ENCODE results near the gene AEBP1.
A peak's percentile ranks its signal among the peaks of the same experiment; 100 is the strongest.

Gene AEBP1

DNA sequence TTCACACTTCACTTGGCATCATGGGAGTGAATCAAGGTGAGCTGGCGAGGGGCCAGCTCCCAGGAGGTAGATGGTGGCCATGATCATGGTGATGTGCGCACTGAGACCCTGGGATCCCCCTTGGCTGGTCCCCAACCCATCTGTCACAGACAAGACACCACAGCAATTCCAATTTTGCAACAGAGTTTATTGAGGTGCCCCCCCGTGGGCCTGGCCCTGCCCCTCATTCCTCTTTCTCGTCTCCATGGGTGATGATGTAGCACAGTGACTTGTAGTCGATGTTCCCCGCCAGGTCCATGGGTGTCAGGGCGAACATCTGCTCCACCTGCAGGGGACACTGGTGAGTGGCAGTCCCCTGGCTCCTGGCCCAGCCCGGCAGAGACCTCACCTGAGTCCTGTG is 34.6 kb downstream of the AEBP1 start:
- H3K18ac ChIP-seq (ENCODE audit: low read length): no peak overlapping the region
- WGBS (ENCODE audit: extremely low coverage, insufficient coverage, low lambda C conversion rate): no CpG with 5 or more reads among the region's 8 CpGs

DNA sequence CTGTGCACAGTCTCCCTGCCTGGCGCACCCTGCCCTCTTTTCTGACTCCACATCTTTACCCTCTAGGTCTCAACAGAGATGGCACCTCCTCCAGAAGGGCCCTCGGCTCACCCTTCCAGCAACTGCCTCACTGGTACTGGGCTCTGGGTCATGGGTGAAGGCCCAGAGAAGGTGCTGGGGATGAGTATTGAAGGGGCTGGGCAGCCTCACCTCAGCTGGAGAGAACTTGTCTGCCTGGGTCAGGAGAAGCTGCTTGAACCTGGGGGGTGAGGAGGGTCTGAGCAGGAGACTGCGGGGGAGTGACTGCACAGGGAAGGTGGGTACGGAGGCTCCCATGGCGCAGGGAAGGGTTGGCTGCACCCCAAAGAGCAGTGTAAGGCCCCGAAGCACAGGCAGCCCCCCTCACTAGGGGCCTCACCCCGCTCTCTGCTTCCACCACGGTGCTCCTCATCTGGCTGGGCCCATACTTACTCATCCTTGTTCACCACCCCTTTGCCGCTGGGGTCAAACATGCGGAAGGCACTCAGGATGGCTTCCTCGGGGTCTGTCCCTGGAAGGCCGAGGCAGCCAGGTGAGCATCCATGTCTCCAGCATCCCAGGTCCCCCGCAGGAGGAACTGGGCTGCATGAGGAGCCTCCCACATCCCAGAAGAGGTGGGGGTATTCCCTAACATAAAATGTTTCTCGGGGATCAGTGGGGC is 35.3 kb downstream of the AEBP1 start:
- Histone ChIP-seq H3K4me3 (ENCODE audit: low read length) (no peak overlapping the region), H2BK5ac (ENCODE audit: low read length) (no peak overlapping the region), H2AK5ac (ENCODE audit: low read length) (no peak overlapping the region), H3K4ac (ENCODE audit: low read depth, low read length) (no peak overlapping the region), H3K4me2 (ENCODE audit: low read length) (no peak overlapping the region), H4K5ac (ENCODE audit: low read length) (no peak overlapping the region), H3K79me2 (ENCODE audit: control insufficient read depth, insufficient read depth, low read length) (no peaks in the 10 kb centered on the region), H3K9ac (ENCODE audit: low read length) (no peak overlapping the region), H3K79me1 (ENCODE audit: low read length) (no peaks in the 10 kb centered on the region), H4K8ac (ENCODE audit: low read depth, low read length) (no peak overlapping the region), H3K27me3 (ENCODE audit: insufficient read depth, low read length, poor library complexity) (no peaks in the 10 kb centered on the region), H3K56ac (ENCODE audit: low read length) (no peak overlapping the region), H3K4me1 (ENCODE audit: control insufficient read depth, low read depth, low read length) (peaks cover 7% of the 10 kb centered on the region), H3K18ac (ENCODE audit: low read length) (no peak overlapping the region), H2BK15ac (replicated peaks; ENCODE audit: low read depth) (no peak overlapping the region), H3K23ac (ENCODE audit: low read length) (no peak overlapping the region), H3K27ac (ENCODE audit: low read depth, low read length) (no peak overlapping the region), H3K36me3 (ENCODE audit: control insufficient read depth, insufficient read depth, low read length) (no peaks in the 10 kb centered on the region), H2BK120ac (ENCODE audit: low read depth, low read length) (no peak overlapping the region)
- WGBS (ENCODE audit: extremely low coverage, insufficient coverage, low lambda C conversion rate): no CpG with 5 or more reads among the region's 14 CpGs
- no peak for DNase-seq

More for the DNA sequence above, 34.6 kb downstream of the AEBP1 start:
- Histone ChIP-seq H4K5ac (ENCODE audit: low read length) (no peak overlapping the region), H3K23ac (ENCODE audit: low read length) (no peak overlapping the region), H3K4me1 (ENCODE audit: control insufficient read depth, low read depth, low read length) (peaks cover 7% of the 10 kb centered on the region), H3K4me3 (ENCODE audit: low read length) (no peak overlapping the region), H2BK5ac (ENCODE audit: low read length) (no peak overlapping the region), H3K79me2 (ENCODE audit: control insufficient read depth, insufficient read depth, low read length) (no peaks in the 10 kb centered on the region), H3K9ac (ENCODE audit: low read length) (no peak overlapping the region), H3K4me2 (ENCODE audit: low read length) (no peak overlapping the region), H3K56ac (ENCODE audit: low read length) (no peak overlapping the region), H4K8ac (ENCODE audit: low read depth, low read length) (no peak overlapping the region), H3K27me3 (ENCODE audit: insufficient read depth, low read length, poor library complexity) (no peaks in the 10 kb centered on the region), H3K36me3 (ENCODE audit: control insufficient read depth, insufficient read depth, low read length) (no peaks in the 10 kb centered on the region), H2BK15ac (replicated peaks; ENCODE audit: low read depth) (no peak overlapping the region), H3K79me1 (ENCODE audit: low read length) (no peaks in the 10 kb centered on the region), H2AK5ac (ENCODE audit: low read length) (no peak overlapping the region), H3K4ac (ENCODE audit: low read depth, low read length) (no peak overlapping the region), H2BK120ac (ENCODE audit: low read depth, low read length) (no peak overlapping the region), H3K27ac (ENCODE audit: low read depth, low read length) (no peak overlapping the region)
- DNase-seq: no peak

DNA sequence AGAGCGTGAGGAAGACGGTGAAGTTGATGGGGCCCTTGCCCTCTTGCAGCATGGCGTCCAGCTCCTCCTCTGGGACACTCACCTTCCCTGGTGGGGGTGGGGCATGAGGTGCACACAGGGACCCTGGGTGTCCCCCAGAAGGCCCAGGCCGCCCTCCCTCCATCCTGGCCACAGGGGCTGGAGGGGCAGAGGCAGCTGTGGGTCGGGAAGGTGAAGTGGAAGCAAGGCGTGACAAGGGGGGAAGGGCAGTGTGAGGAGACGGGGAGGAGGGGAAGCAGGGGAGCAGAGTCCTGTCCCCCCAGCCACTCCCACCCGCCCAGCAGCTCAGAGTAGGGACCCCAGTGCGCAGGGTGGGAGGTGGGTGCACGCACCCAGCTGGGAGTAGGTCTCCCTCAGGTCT is 36.2 kb downstream of the AEBP1 start:
- no peak overlapping the region for H3K9ac ChIP-seq (ENCODE audit: low read length)
- no peak overlapping the region for H4K5ac ChIP-seq (ENCODE audit: low read length)
- H3K4me1 ChIP-seq (ENCODE audit: control insufficient read depth, low read depth, low read length): peaks cover 7% of the 10 kb centered on the region
- no peak overlapping the region for H3K4ac ChIP-seq (ENCODE audit: low read depth, low read length)
- no CpG with 5 or more reads among the region's 10 CpGs for WGBS (ENCODE audit: extremely low coverage, insufficient coverage, low lambda C conversion rate)
- peak overlapping the region; percentile 11 for H2AK5ac ChIP-seq (ENCODE audit: low read length)
- no peak overlapping the region for H2BK15ac ChIP-seq (replicated peaks; ENCODE audit: low read depth)
- no peak for DNase-seq
- no peak overlapping the region for H4K8ac ChIP-seq (ENCODE audit: low read depth, low read length)
- H3K36me3 ChIP-seq (ENCODE audit: control insufficient read depth, insufficient read depth, low read length): no peaks in the 10 kb centered on the region
- no peaks in the 10 kb centered on the region for H3K79me1 ChIP-seq (ENCODE audit: low read length)
- no peak overlapping the region for H2BK5ac ChIP-seq (ENCODE audit: low read length)
- H3K23ac ChIP-seq (ENCODE audit: low read length): no peak overlapping the region
- H3K27me3 ChIP-seq (ENCODE audit: insufficient read depth, low read length, poor library complexity): no peaks in the 10 kb centered on the region
- H3K4me2 ChIP-seq (ENCODE audit: low read length): no peak overlapping the region
- no peaks in the 10 kb centered on the region for H3K79me2 ChIP-seq (ENCODE audit: control insufficient read depth, insufficient read depth, low read length)
- no peak overlapping the region for H3K27ac ChIP-seq (ENCODE audit: low read depth, low read length)
- H3K56ac ChIP-seq (ENCODE audit: low read length): no peak overlapping the region
- H2BK120ac ChIP-seq (ENCODE audit: low read depth, low read length): no peak overlapping the region
- no peak overlapping the region for H3K18ac ChIP-seq (ENCODE audit: low read length)
- H3K4me3 ChIP-seq (ENCODE audit: low read length): no peak overlapping the region

DNA sequence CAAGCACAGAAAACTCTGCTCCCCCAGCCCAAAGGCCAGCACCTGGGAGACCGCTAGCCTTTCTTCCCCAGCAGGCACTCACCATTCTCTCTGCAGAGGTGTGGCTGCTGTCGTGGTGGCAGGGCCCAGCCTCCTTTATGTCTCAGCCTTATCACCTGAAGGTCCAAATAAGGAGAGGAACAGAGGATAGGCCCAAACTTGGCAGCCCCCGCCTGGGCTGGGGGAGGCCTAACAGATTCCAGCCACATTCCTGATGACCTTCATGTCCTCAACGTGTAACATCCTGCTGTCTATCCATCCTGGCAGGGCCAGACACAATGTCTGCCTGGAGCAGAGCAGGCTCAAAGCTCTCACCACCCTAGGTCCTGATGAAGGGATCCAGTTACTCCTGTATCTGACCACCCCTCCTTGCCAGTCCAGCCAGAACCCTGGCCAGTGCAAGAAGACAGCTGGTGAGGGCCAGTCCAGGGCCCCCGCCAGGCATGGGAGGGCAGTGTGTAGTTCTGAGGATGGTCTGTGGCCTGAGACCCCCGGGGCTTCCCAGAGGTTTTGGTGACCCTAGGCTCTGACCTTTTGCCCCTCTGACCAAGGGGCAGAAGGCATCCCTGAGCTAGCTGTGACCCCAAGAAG is 37.2 kb downstream of the AEBP1 start, which contains the start of gene MYL7:
Gene MYL7, minus strand, starts transcription at position 112 of the 630 bp plus-strand sequence. Its CDS starts 27 bp downstream, at position 85.
- H3K4me3 ChIP-seq (ENCODE audit: low read length): no peak within 1 kb of the TSS
- H3K79me1 ChIP-seq (ENCODE audit: low read length): no peaks in the 10 kb centered on the region
- peak within 1 kb of the TSS; percentile 3 for H3K23ac ChIP-seq (ENCODE audit: low read length)
- peak within 1 kb of the TSS; percentile 38 for H3K9ac ChIP-seq (ENCODE audit: low read length)
- H2AK5ac ChIP-seq (ENCODE audit: low read length): peak within 1 kb of the TSS; percentile 25
- H3K4ac ChIP-seq (ENCODE audit: low read depth, low read length): peak within 1 kb of the TSS; percentile 8
- H3K27ac ChIP-seq (ENCODE audit: low read depth, low read length): no peak within 1 kb of the TSS
- peak within 1 kb of the TSS; percentile 53 for H2BK5ac ChIP-seq (ENCODE audit: low read length)
- no peaks in the 10 kb centered on the region for H3K36me3 ChIP-seq (ENCODE audit: control insufficient read depth, insufficient read depth, low read length)
- peak; percentile 97 for DNase-seq
- peak within 1 kb of the TSS; percentile 68 for H3K56ac ChIP-seq (ENCODE audit: low read length)
- no peak within 1 kb of the TSS for H2BK15ac ChIP-seq (replicated peaks; ENCODE audit: low read depth)
- no peak within 1 kb of the TSS for H3K4me2 ChIP-seq (ENCODE audit: low read length)
- H4K8ac ChIP-seq (ENCODE audit: low read depth, low read length): no peak within 1 kb of the TSS
- peak within 1 kb of the TSS; percentile 7 for H3K18ac ChIP-seq (ENCODE audit: low read length)
- no peaks in the 10 kb centered on the region for H3K79me2 ChIP-seq (ENCODE audit: control insufficient read depth, insufficient read depth, low read length)
- H2BK120ac ChIP-seq (ENCODE audit: low read depth, low read length): no peak within 1 kb of the TSS
- H4K5ac ChIP-seq (ENCODE audit: low read length): no peak within 1 kb of the TSS
- no CpG with 5 or more reads among the region's 6 CpGs for WGBS (ENCODE audit: extremely low coverage, insufficient coverage, low lambda C conversion rate)
- no peaks in the 10 kb centered on the region for H3K27me3 ChIP-seq (ENCODE audit: insufficient read depth, low read length, poor library complexity)
- H3K4me1 ChIP-seq (ENCODE audit: control insufficient read depth, low read depth, low read length): peaks cover 7% of the 10 kb centered on the region

DNA sequence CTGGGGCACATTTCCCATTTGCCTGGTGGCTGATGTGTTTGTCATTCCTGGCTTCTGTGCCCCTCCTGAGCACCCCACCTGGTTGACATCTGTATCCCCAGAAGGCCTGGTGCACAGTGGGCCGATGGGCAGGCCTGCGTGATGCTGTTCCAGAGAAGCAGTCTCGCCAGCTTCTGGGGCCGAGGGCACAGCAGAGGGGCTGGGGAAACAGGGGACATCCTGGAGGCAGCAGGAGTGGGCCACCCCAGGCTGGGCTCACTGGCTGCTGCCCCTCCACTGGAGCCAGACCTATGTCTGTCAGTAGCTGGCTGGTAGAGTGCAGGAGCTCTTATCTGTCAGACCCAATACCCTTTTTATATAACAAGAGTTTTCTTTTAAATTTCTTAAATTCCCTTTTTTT is 37.9 kb downstream of the AEBP1 start:
- no peak overlapping the region for H2AK5ac ChIP-seq (ENCODE audit: low read length)

More for the DNA sequence above, 37.9 kb downstream of the AEBP1 start:
- Histone ChIP-seq H3K36me3 (ENCODE audit: control insufficient read depth, insufficient read depth, low read length) (no peaks in the 10 kb centered on the region), H2BK120ac (ENCODE audit: low read depth, low read length) (no peak overlapping the region), H3K23ac (ENCODE audit: low read length) (no peak overlapping the region), H3K79me2 (ENCODE audit: control insufficient read depth, insufficient read depth, low read length) (no peaks in the 10 kb centered on the region), H3K4me3 (ENCODE audit: low read length) (no peak overlapping the region), H3K4ac (ENCODE audit: low read depth, low read length) (no peak overlapping the region), H3K79me1 (ENCODE audit: low read length) (no peaks in the 10 kb centered on the region), H3K27me3 (ENCODE audit: insufficient read depth, low read length, poor library complexity) (no peaks in the 10 kb centered on the region), H4K5ac (ENCODE audit: low read length) (no peak overlapping the region), H3K18ac (ENCODE audit: low read length) (peak overlapping the region; percentile 2), H3K27ac (ENCODE audit: low read depth, low read length) (no peak overlapping the region), H3K9ac (ENCODE audit: low read length) (no peak overlapping the region), H3K56ac (ENCODE audit: low read length) (peak overlapping the region; percentile 62), H3K4me1 (ENCODE audit: control insufficient read depth, low read depth, low read length) (peaks cover 7% of the 10 kb centered on the region), H2BK5ac (ENCODE audit: low read length) (no peak overlapping the region), H2BK15ac (replicated peaks; ENCODE audit: low read depth) (no peak overlapping the region), H3K4me2 (ENCODE audit: low read length) (no peak overlapping the region), H4K8ac (ENCODE audit: low read depth, low read length) (no peak overlapping the region)
- no peak for DNase-seq
- WGBS (ENCODE audit: extremely low coverage, insufficient coverage, low lambda C conversion rate): no CpG with 5 or more reads among the region's 4 CpGs

Data from mesendoderm (in vitro differentiated cells).